Sigmoid colon (tissue), 7 donors: ENCODE results near the gene TRIP13. TPM values are rescaled to one million over a fixed set of nuclear protein-coding genes. Genes with fewer than 3 reads are reported as not detected.

Experiments used
- DNase-seq: peaks from one replicate; pipeline ENCODE4 v3.0.0-alpha.2; 2019
- H3K27ac ChIP-seq, 4 donors: fragments of 200-600 bp; sonication (generic); one replicate each; pipeline ENCODE4 v1.5.1; 2016 to 2019; ENCODE audit warnings: mild to moderate bottlenecking in 1 of 4
- H3K27me3 ChIP-seq, 3 donors: fragments of 200-600 bp; sonication (generic); one replicate each; pipeline ENCODE4 v1.5.1; 2019; ENCODE audit warnings: mild to moderate bottlenecking in 1 of 3
- H3K36me3 ChIP-seq, 4 donors: fragments of 200-600 bp; sonication (generic); one replicate each; pipeline ENCODE4 v1.5.1; 2016 to 2019
- H3K4me1 ChIP-seq, 4 donors: fragments of 200-600 bp; sonication (generic); one replicate each; pipeline ENCODE4 v1.5.1; 2017 to 2019
- H3K4me3 ChIP-seq, 4 donors: fragments of 200-600 bp; sonication (generic); one replicate each; pipeline ENCODE4 v1.5.1; 2017 to 2019; ENCODE audit warnings: mild to moderate bottlenecking in 2 of 4, moderate library complexity in 1 of 4
- H3K9me3 ChIP-seq, 4 donors: fragments of 200-600 bp in 3 of 4; sonication (generic) in 3 of 4; one replicate each; pipeline versions ENCODE4 v1.5.1 to v1.6.1; 2013 to 2019
- CTCF ChIP-seq, 4 experiments: fragments of 450-650 bp in 3 of 4; fragments of 200-600 bp in 1 of 4; IDR thresholded peaks; one replicate each; pipeline ENCODE4 v1.5.1; 2016 to 2019; ENCODE audit warnings: antibody characterized with exemption in 4 of 4, mild to moderate bottlenecking in 3 of 4, moderate library complexity in 2 of 4
- EP300 ChIP-seq, 4 donors: sonication (generic); formaldehyde crosslinking; IDR thresholded peaks; one replicate each; pipeline ENCODE4 v1.6.1; 2017; ENCODE audit warnings: antibody characterized with exemption in 4 of 4
- POLR2A ChIP-seq, 2 donors: fragments of 450-650 bp; IDR thresholded peaks; one replicate each; pipeline ENCODE4 v1.6.1; 2016; ENCODE audit warnings: antibody characterized with exemption in 2 of 2, mild to moderate bottlenecking in 2 of 2, moderate library complexity in 2 of 2
- POLR2AphosphoS5 ChIP-seq, 4 donors: sonication (generic); formaldehyde crosslinking; IDR thresholded peaks; one replicate each; pipeline ENCODE4 v1.6.1; 2017; ENCODE audit warnings: antibody characterized with exemption in 4 of 4
- WGBS, 2 donors: extraction: QIAGEN DNeasy Blood & Tissue Kit; methylation state at CpG; one replicate each; pipeline ENCODE4 v1.1.7; 2013; 5-methylcytosine and 5-hydroxymethylcytosine counted together
- intact Hi-C: fragments of 100-400 bp; cut with DNase I; formaldehyde crosslinking; loops from one replicate; pipeline ENCODE4 v1.15.1; 2023
- polyA plus RNA-seq, 3 donors: library from polyadenylated mRNA; stranded (reverse); fragments of 200-250 nt; gene quantifications; one replicate each; pipeline ENCODE4 v1.2.3, GENCODE V29; 2013
- total RNA-seq, 4 donors: library from RNA; depleted of rRNA; stranded (reverse); fragments of >200 nt; gene quantifications; one replicate each; pipeline ENCODE4 v1.1.0, GENCODE V29; 2016
- donor health status: healthy with polysubstance abuse.
- donor health status: Bipolar disorder and iron deficiency.
- donor health status: healthy.

TRIP13 gene
- total and polyA plus RNA-seq, 7 donors, result 0.16 to 7.7 (median 1.0) TPM; not detected in 1

GRCh38 chr5:862367-863243 is 30.1 kb upstream of the TRIP13 start:
- Histone ChIP-seq H3K27me3 (no peaks in the 10 kb centered on the region), H3K9me3 (no peaks in the 10 kb centered on the region), H3K27ac (no peak overlapping the region), H3K36me3 (peaks cover 0 to 55% (median 31%) of the 10 kb centered on the region in 4 donors), H3K4me1 (no peaks in the 10 kb centered on the region), H3K4me3 (no peak overlapping the region)
- no peak for TF ChIP-seq CTCF (IDR thresholded peaks at IDR 0.05)
- TF ChIP-seq POLR2A (IDR thresholded peaks at IDR 0.05), result no peak
- no peak for TF ChIP-seq POLR2AphosphoS5 (IDR thresholded peaks at IDR 0.05)
- TF ChIP-seq EP300 (IDR thresholded peaks at IDR 0.05), result no peak
- intact Hi-C loops, result no loop called here
- no peak for DNase-seq
- WGBS, 2 donors, result 88 to 90% methylated on average over 25 of the region's 25 CpGs

GRCh38 chr5:863244-863805 is 29.4 kb upstream of the TRIP13 start:
- no peak for DNase-seq
- Histone ChIP-seq H3K4me3 (no peak overlapping the region), H3K27ac (no peak overlapping the region), H3K4me1 (no peaks in the 10 kb centered on the region), H3K9me3 (no peaks in the 10 kb centered on the region), H3K36me3 (peaks cover 0 to 62% (median 37%) of the 10 kb centered on the region in 4 donors), H3K27me3 (no peaks in the 10 kb centered on the region)
- TF ChIP-seq CTCF (IDR thresholded peaks at IDR 0.05), result no peak
- TF ChIP-seq EP300 (IDR thresholded peaks at IDR 0.05), result no peak
- no peak for TF ChIP-seq POLR2AphosphoS5 (IDR thresholded peaks at IDR 0.05)
- TF ChIP-seq POLR2A (IDR thresholded peaks at IDR 0.05), result no peak
- WGBS, 2 donors, result 92% methylated on average over 16 of the region's 16 CpGs
- intact Hi-C loops, result no loop called here

GRCh38 chr5:864492-865167 is 28.1 kb upstream of the TRIP13 start:
- Histone ChIP-seq H3K27ac (no peak overlapping the region), H3K9me3 (no peaks in the 10 kb centered on the region), H3K4me1 (no peaks in the 10 kb centered on the region), H3K4me3 (no peak overlapping the region), H3K27me3 (no peaks in the 10 kb centered on the region), H3K36me3 (peaks cover 2 to 75% (median 49%) of the 10 kb centered on the region in 4 donors)
- DNase-seq, result no peak
- no peak for TF ChIP-seq POLR2A (IDR thresholded peaks at IDR 0.05)
- no peak for TF ChIP-seq EP300 (IDR thresholded peaks at IDR 0.05)
- TF ChIP-seq POLR2AphosphoS5 (IDR thresholded peaks at IDR 0.05), result no peak
- no peak for TF ChIP-seq CTCF (IDR thresholded peaks at IDR 0.05)
- 87 to 90% methylated on average over 15 of the region's 15 CpGs for WGBS, 2 donors
- intact Hi-C loops, result no loop called here

DNA sequence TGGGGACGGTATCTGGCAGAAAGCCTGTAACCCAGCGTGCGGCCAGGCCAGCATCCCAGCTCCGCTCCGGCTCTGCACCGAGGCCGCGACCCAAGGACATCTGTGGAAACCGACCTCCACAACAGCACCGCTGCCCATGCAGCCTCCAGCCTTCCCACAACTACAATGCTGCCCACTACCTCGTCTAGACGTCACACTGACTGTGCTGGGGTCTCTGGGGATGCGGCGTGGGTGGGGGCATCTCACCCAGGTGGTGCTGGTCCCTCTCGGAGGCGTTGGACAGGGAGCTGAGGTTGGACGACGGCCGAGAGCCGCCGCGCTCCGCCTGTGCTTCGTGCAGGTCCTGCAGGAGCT is 27.5 kb upstream of the TRIP13 start:
- 91% methylated on average over 24 of the region's 24 CpGs for WGBS, 2 donors
- Histone ChIP-seq H3K36me3 (peaks cover 6 to 81% (median 54%) of the 10 kb centered on the region in 4 donors), H3K27ac (no peak overlapping the region), H3K4me3 (no peak overlapping the region), H3K27me3 (no peaks in the 10 kb centered on the region), H3K4me1 (no peaks in the 10 kb centered on the region), H3K9me3 (no peaks in the 10 kb centered on the region)
- intact Hi-C loops, result no loop called here
- TF ChIP-seq CTCF (IDR thresholded peaks at IDR 0.05) (no peak), POLR2A (IDR thresholded peaks at IDR 0.05) (no peak), POLR2AphosphoS5 (IDR thresholded peaks at IDR 0.05) (no peak), EP300 (IDR thresholded peaks at IDR 0.05) (no peak)
- DNase-seq, result no peak
